T-cell (primary cell): ENCODE results near the gene FKBP5. TPM values are rescaled to one million over a fixed set of nuclear protein-coding genes. Genes with fewer than 3 reads are reported as not detected.

ENCODE experiments used
- ATAC-seq, 4 experiments: fragments of 200-7000 bp in 3 of 4; fragments of 150-1000 bp in 1 of 4; cut with Tn5 transposase; replicated peaks in 1 of 4; 1 replicate in 3 of 4; 2 replicates in 1 of 4; pipeline ENCODE4 v1.10.0; 2021; ENCODE audit warnings: moderate library complexity in 3 of 4, mild to moderate bottlenecking in 2 of 4, moderate number of reproducible peaks in 1 of 4
- CTCF ChIA-PET, 2 donors: fragments of 300-600 bp; sonication (Branson Sonifier 250); formaldehyde crosslinking; loops; one replicate each; lab custom pipeline; 2022; ENCODE audit warnings: antibody characterized with exemption in 2 of 2; lab: Charles Lee
- POLR2A ChIA-PET, 2 donors: fragments of 300-600 bp; sonication (Branson Sonifier 250); formaldehyde crosslinking; loops; one replicate each; lab custom pipeline; 2022; ENCODE audit warnings: antibody characterized with exemption in 2 of 2; lab: Charles Lee
- DNase-seq, 35 experiments: peaks; one replicate each; pipeline versions ENCODE4 v3.0.0 to v3.0.0-alpha.2; 2013 to 2023
- H3K27ac ChIP-seq: one replicate; pipeline ENCODE4 v1.5.1; 2013; ENCODE audit warnings: low read length
- H3K27me3 ChIP-seq, 2 experiments: replicated peaks in 1 of 2; 1 replicate in 1 of 2; 2 replicates in 1 of 2; pipeline versions ENCODE4 v1.6.1 to v1.7.0; 2013; ENCODE audit warnings: low read length in 1 of 2, mixed read lengths in 1 of 2; ENCODE audit not compliant: control insufficient read depth in 2 of 2, insufficient read depth in 2 of 2; ENCODE audit errors: extremely low read depth in 1 of 2
- H3K36me3 ChIP-seq, 2 donors: 1 replicate in 1 of 2; 2 replicates in 1 of 2; pipeline versions ENCODE4 v1.6.1 to v1.7.0; 2013; ENCODE audit warnings: low read length in 1 of 2; ENCODE audit not compliant: control insufficient read depth in 2 of 2, insufficient read depth in 1 of 2; ENCODE audit errors: extremely low read depth in 1 of 2
- H3K4me1 ChIP-seq, 2 experiments: 1 replicate in 1 of 2; 2 replicates in 1 of 2; pipeline versions ENCODE4 v1.6.1 to v1.7.0; 2013; ENCODE audit warnings: low read length in 2 of 2, mixed read lengths in 1 of 2; ENCODE audit not compliant: insufficient read depth in 2 of 2, control insufficient read depth in 1 of 2; ENCODE audit errors: extremely low read depth in 1 of 2
- H3K4me3 ChIP-seq, 2 donors: 1 replicate in 1 of 2; 2 replicates in 1 of 2; pipeline versions ENCODE4 v1.5.1 to v1.7.0; 2013; ENCODE audit warnings: mild to moderate bottlenecking in 2 of 2, low read length in 1 of 2, moderate library complexity in 1 of 2; ENCODE audit not compliant: control insufficient read depth in 1 of 2; ENCODE audit errors: extremely low read depth in 1 of 2
- H3K9me3 ChIP-seq: 2 replicates; pipeline ENCODE4 v1.7.0; 2013
- H3K27ac Mint-ChIP-seq, 2 donors: one replicate each; pipeline ENCODE4 v1.8.0; 2020 to 2021; ENCODE audit warnings: mild to moderate bottlenecking in 2 of 2, mixed read lengths in 2 of 2
- H3K27me3 Mint-ChIP-seq, 2 donors: one replicate each; pipeline ENCODE4 v1.8.0; 2021 to 2022; ENCODE audit warnings: mixed read lengths in 2 of 2
- H3K36me3 Mint-ChIP-seq: one replicate; pipeline ENCODE4 v1.8.0; 2021; ENCODE audit warnings: mixed read lengths
- H3K4me1 Mint-ChIP-seq, 3 donors: one replicate each; pipeline ENCODE4 v1.8.0; 2020 to 2022; ENCODE audit warnings: mixed read lengths in 3 of 3, mild to moderate bottlenecking in 1 of 3
- H3K4me3 Mint-ChIP-seq, 3 donors: one replicate each; pipeline ENCODE4 v1.8.0; 2020 to 2022; ENCODE audit warnings: mild to moderate bottlenecking in 3 of 3, mixed read lengths in 3 of 3, moderate library complexity in 3 of 3
- H3K9me3 Mint-ChIP-seq, 3 donors: one replicate each; pipeline ENCODE4 v1.8.0; 2020 to 2022; ENCODE audit warnings: mixed read lengths in 3 of 3
- WGBS: methylation state at CpG from one replicate; pipeline ENCODE4 v1.1.5; 2013; ENCODE audit warnings: missing lambda C conversion rate; ENCODE audit not compliant: insufficient coverage; 5-methylcytosine and 5-hydroxymethylcytosine counted together
- total RNA-seq, 35 experiments: library from RNA in 6 of 35; stranded (reverse) in 6 of 35; fragments of 120-200 nt in 1 of 35; gene quantifications; one replicate each; pipeline versions ENCODE4 v1.2.1 to v1.2.4 and lab custom pipeline; 2013 to 2026

Gene FKBP5
- total RNA-seq, 5 donors from 2014 or later (not counting 1 experiment from before 2014, with no cell fraction given), result 61.4 to 130 (median 63.9) TPM

- POLR2A ChIA-PET, result interaction anchor here (0.5 to 0.7 kb wide), 2 partner anchors 47 to 150 kb away, joined by 3 to 12 read pairs; no protein-coding TSS in a partner anchor
- Mint-ChIP-seq H3K9me3 (no peaks in the 10 kb centered on the region), H3K4me3 (no peak overlapping the region), H3K27me3 (no peaks in the 10 kb centered on the region), H3K27ac (peak overlapping the region; percentile 49 to 68), H3K4me1 (peaks cover 54 to 78% (median 73%) of the 10 kb centered on the region in 3 donors), H3K36me3 (peaks cover 20% of the 10 kb centered on the region)
- Histone ChIP-seq H3K27me3 (no peaks in the 10 kb centered on the region), H3K27ac (no peak overlapping the region), H3K4me1 (peaks cover 6 to 10% of the 10 kb centered on the region in 2 experiments), H3K36me3 (peaks cover 0 to 4% of the 10 kb centered on the region in 2 donors), H3K9me3 (no peaks in the 10 kb centered on the region), H3K4me3 (no peak overlapping the region)
- CTCF ChIA-PET, result no interaction called here
- WGBS, result no CpG with 5 or more reads among the region's 3 CpGs
- no peak for ATAC-seq
- no peak for DNase-seq
Observed at GRCh38 chr6:35651244-35651643, 37.5 kb downstream of the FKBP5 start.

GRCh38 chr6:35650015-35650414 is 38.7 kb downstream of the FKBP5 start:
- Histone ChIP-seq H3K9me3 (no peaks in the 10 kb centered on the region), H3K27ac (no peak overlapping the region), H3K36me3 (peaks cover 0 to 8% of the 10 kb centered on the region in 2 donors), H3K27me3 (no peaks in the 10 kb centered on the region), H3K4me1 (peaks cover 6 to 10% of the 10 kb centered on the region in 2 experiments), H3K4me3 (no peak overlapping the region)
- no peak for ATAC-seq
- ChIA-PET CTCF (interaction anchor here (0.6 to 0.8 kb wide), 3 partner anchors 43 to 1178 kb away, joined by 3 read pairs; no protein-coding TSS in a partner anchor), POLR2A (no interaction called here)
- Mint-ChIP-seq H3K4me1 (peaks cover 65 to 79% (median 72%) of the 10 kb centered on the region in 3 donors), H3K36me3 (peaks cover 27% of the 10 kb centered on the region), H3K4me3 (no peak overlapping the region), H3K27ac (peak overlapping the region in 1 of 2 donors; percentile 23), H3K9me3 (no peaks in the 10 kb centered on the region), H3K27me3 (no peaks in the 10 kb centered on the region)
- DNase-seq, result no peak
- 93% methylated on average over 3 of the region's 4 CpGs for WGBS

GRCh38 chr6:35648203-35648602 is 40.5 kb downstream of the FKBP5 start:
- Histone ChIP-seq H3K9me3 (no peaks in the 10 kb centered on the region), H3K4me3 (no peak overlapping the region), H3K4me1 (peaks cover 6 to 10% of the 10 kb centered on the region in 2 experiments), H3K27ac (no peak overlapping the region), H3K27me3 (no peaks in the 10 kb centered on the region), H3K36me3 (peaks cover 0 to 21% of the 10 kb centered on the region in 2 donors)
- CTCF ChIA-PET, result no interaction called here
- Mint-ChIP-seq H3K27me3 (no peaks in the 10 kb centered on the region), H3K36me3 (peaks cover 27% of the 10 kb centered on the region), H3K9me3 (no peaks in the 10 kb centered on the region), H3K4me3 (no peak overlapping the region), H3K27ac (peak overlapping the region in 1 of 2 donors; percentile 90), H3K4me1 (peaks cover 73 to 83% (median 75%) of the 10 kb centered on the region in 3 donors)
- no CpG with 5 or more reads among the region's 2 CpGs for WGBS
- ATAC-seq (no peak), DNase-seq (no peak)
- POLR2A ChIA-PET, result no interaction called here

GRCh38 chr6:35647400-35647799 is 41.3 kb downstream of the FKBP5 start:
- ChIA-PET CTCF (interaction anchor here (0.6 to 1.4 kb wide), 2 partner anchors 10 to 90 kb away, joined by 3 to 4 read pairs; partner anchors contain the start of gene ARMC12 (in 1 of the 2)), POLR2A (interaction anchor here in 1 of 2 donors (0.6 kb wide), 1 partner anchor 52 kb away, joined by 3 read pairs; no protein-coding TSS in a partner anchor)
- Mint-ChIP-seq H3K4me3 (peak overlapping the region in 1 of 3 donors; percentile 15), H3K27ac (peak overlapping the region; percentile 76 to 90), H3K9me3 (no peaks in the 10 kb centered on the region), H3K4me1 (peaks cover 74 to 87% (median 79%) of the 10 kb centered on the region in 3 donors), H3K27me3 (no peaks in the 10 kb centered on the region), H3K36me3 (peaks cover 26% of the 10 kb centered on the region)
- no peaks in the 10 kb centered on the region for H3K9me3 ChIP-seq
- no peak overlapping the region for H3K4me3 ChIP-seq
- H3K36me3 ChIP-seq, result peaks cover 0 to 29% of the 10 kb centered on the region in 2 donors
- no peak for ATAC-seq
- H3K27ac ChIP-seq, result no peak overlapping the region
- WGBS, result no CpG with 5 or more reads among the region's 1 CpG
- no peak for DNase-seq
- H3K27me3 ChIP-seq, result no peaks in the 10 kb centered on the region
- peaks cover 6 to 10% of the 10 kb centered on the region in 2 experiments for H3K4me1 ChIP-seq

GRCh38 chr6:35643162-35643535 is 45.6 kb downstream of the FKBP5 start:
- no peaks in the 10 kb centered on the region for H3K9me3 ChIP-seq
- Mint-ChIP-seq H3K27ac (peak overlapping the region; percentile 62 to 87), H3K4me1 (peaks cover 75 to 79% (median 76%) of the 10 kb centered on the region in 3 donors), H3K9me3 (no peaks in the 10 kb centered on the region), H3K4me3 (peak overlapping the region in 1 of 3 donors; percentile 23), H3K36me3 (peaks cover 41% of the 10 kb centered on the region), H3K27me3 (no peaks in the 10 kb centered on the region)
- H3K27ac ChIP-seq, result no peak overlapping the region
- peaks cover 4% of the 10 kb centered on the region in 2 experiments for H3K4me1 ChIP-seq
- H3K36me3 ChIP-seq, result peaks cover 2 to 63% of the 10 kb centered on the region in 2 donors
- ChIA-PET CTCF (interaction anchor here (0.6 to 3.2 kb wide), 15 partner anchors 15 to 342 kb away, joined by 3 to 23 read pairs (median 3); partner anchors contain the start of gene ARMC12 (in 1 of the 2)), POLR2A (interaction anchor here (0.6 kb wide), 5 partner anchors 9 to 255 kb away, joined by 3 to 5 read pairs (median 3); no protein-coding TSS in a partner anchor)
- DNase-seq (no peak), ATAC-seq (peak in 1 of 4 experiments; percentile 6)
- H3K4me3 ChIP-seq, result no peak overlapping the region
- H3K27me3 ChIP-seq, result no peaks in the 10 kb centered on the region

- ChIA-PET CTCF (interaction anchor here (0.6 to 3.2 kb wide), 16 partner anchors 10 to 341 kb away, joined by 3 to 23 read pairs (median 3); partner anchors contain the start of gene ARMC12 (in 1 of the 2)), POLR2A (interaction anchor here (0.6 to 0.7 kb wide), 8 partner anchors 29 to 457 kb away, joined by 3 to 7 read pairs (median 3); no protein-coding TSS in a partner anchor)
- Mint-ChIP-seq H3K4me1 (peaks cover 75 to 79% (median 76%) of the 10 kb centered on the region in 3 donors), H3K27ac (peak overlapping the region; percentile 62 to 87), H3K4me3 (peak overlapping the region in 1 of 3 donors; percentile 23), H3K36me3 (peaks cover 44% of the 10 kb centered on the region), H3K9me3 (no peaks in the 10 kb centered on the region), H3K27me3 (no peaks in the 10 kb centered on the region)
- Histone ChIP-seq H3K27ac (no peak overlapping the region), H3K27me3 (no peaks in the 10 kb centered on the region), H3K36me3 (peaks cover 2 to 63% of the 10 kb centered on the region in 2 donors), H3K4me3 (no peak overlapping the region), H3K4me1 (peaks cover 3 to 4% of the 10 kb centered on the region in 2 experiments), H3K9me3 (no peaks in the 10 kb centered on the region)
- peak in 12 of 35 experiments; percentile 5 to 43 (median 21) for DNase-seq
- no CpG with 5 or more reads among the region's 1 CpG for WGBS
- peak in 1 of 4 experiments; percentile 86 for ATAC-seq
Observed at GRCh38 chr6:35642471-35643161, 46.1 kb downstream of the FKBP5 start.
